Tibial artery (tissue), 4 donors: ENCODE measurements around the gene ADGRL2.

Experiments used
- DNase-seq, 2 donors: peaks; one replicate each; pipeline ENCODE4 v3.0.0-alpha.2; 2019
- H3K27ac ChIP-seq, 2 donors: fragments of 200-600 bp; sonication (generic) in 1 of 2; 1 replicate in 1 of 2; 2 replicates in 1 of 2; pipeline ENCODE4 v1.5.1; 2018 to 2019; ENCODE audit warnings: mild to moderate bottlenecking in 1 of 2
- H3K27me3 ChIP-seq, 2 donors: fragments of 200-600 bp; sonication (generic) in 1 of 2; one replicate each; pipeline versions ENCODE4 v1.5.1 to v1.6.0; 2016 to 2019
- H3K36me3 ChIP-seq, 3 donors: fragments of 200-600 bp; sonication (generic) in 2 of 3; one replicate each; pipeline ENCODE4 v1.5.1; 2016 to 2019; ENCODE audit warnings: mild to moderate bottlenecking in 2 of 3
- H3K4me1 ChIP-seq, 4 donors: fragments of 200-600 bp; sonication (generic) in 2 of 4; 1 replicate in 3 of 4; 2 replicates in 1 of 4; pipeline ENCODE4 v1.5.1; 2016 to 2019
- H3K4me3 ChIP-seq, 2 donors: fragments of 200-600 bp; sonication (generic) in 1 of 2; 1 replicate in 1 of 2; 2 replicates in 1 of 2; pipeline ENCODE4 v1.5.1; 2018 to 2019; ENCODE audit warnings: mild to moderate bottlenecking in 2 of 2
- H3K9me3 ChIP-seq, 3 donors: fragments of 200-600 bp; sonication (generic) in 1 of 3; one replicate each; pipeline ENCODE4 v1.5.1; 2016 to 2019
- CTCF ChIP-seq, 2 experiments: fragments of 200-600 bp in 1 of 2; fragments of 450-650 bp in 1 of 2; IDR thresholded peaks; one replicate each; pipeline ENCODE4 v1.5.1; 2017 to 2019; ENCODE audit warnings: antibody characterized with exemption in 2 of 2, mild to moderate bottlenecking in 1 of 2, moderate library complexity in 1 of 2
- intact Hi-C: fragments of 100-400 bp; cut with DNase I; formaldehyde crosslinking; loops from one replicate; pipeline ENCODE4 v1.15.0; 2023; ENCODE audit warnings: low total_unique reads

Gene ADGRL2

GRCh38 chr1:81978945-81979344 lies 178.2 kb downstream of the ADGRL2 start:
- intact Hi-C loops: no loop called here

GRCh38 chr1:81982523-81982922 lies 181.8 kb downstream of the ADGRL2 start:
- H3K4me3 ChIP-seq: no peak overlapping the region
- TF ChIP-seq CTCF (IDR thresholded peaks at IDR 0.05): no peak
- peaks cover 21 to 51% (median 25%) of the 10 kb centered on the region in 3 donors for H3K36me3 ChIP-seq
- DNase-seq: no peak
- intact Hi-C loops: no loop called here
- H3K27me3 ChIP-seq: no peaks in the 10 kb centered on the region
- no peak overlapping the region for H3K27ac ChIP-seq
- H3K9me3 ChIP-seq: no peaks in the 10 kb centered on the region
- H3K4me1 ChIP-seq: peaks cover 0 to 8% (median 0%) of the 10 kb centered on the region in 4 donors

More at GRCh38 chr1:81978945-81979344, 178.2 kb downstream of the ADGRL2 start:
- no peak overlapping the region for H3K4me3 ChIP-seq
- H3K27ac ChIP-seq: no peak overlapping the region
- H3K36me3 ChIP-seq: peaks cover 14 to 31% (median 20%) of the 10 kb centered on the region in 3 donors
- H3K9me3 ChIP-seq: no peaks in the 10 kb centered on the region
- DNase-seq: no peak
- TF ChIP-seq CTCF (IDR thresholded peaks at IDR 0.05): no peak
- H3K4me1 ChIP-seq: peaks cover 0 to 8% (median 0%) of the 10 kb centered on the region in 4 donors
- H3K27me3 ChIP-seq: no peaks in the 10 kb centered on the region

- no peak for TF ChIP-seq CTCF (IDR thresholded peaks at IDR 0.05)
- Histone ChIP-seq H3K4me1 (no peaks in the 10 kb centered on the region), H3K4me3 (no peak overlapping the region), H3K27me3 (no peaks in the 10 kb centered on the region), H3K27ac (no peak overlapping the region), H3K9me3 (no peaks in the 10 kb centered on the region), H3K36me3 (peaks cover 22 to 38% (median 24%) of the 10 kb centered on the region in 3 donors)
- intact Hi-C loops: no loop called here
- DNase-seq: no peak
Observed at GRCh38 chr1:81989524-81989923, 188.8 kb downstream of the ADGRL2 start.

- no peaks in the 10 kb centered on the region for H3K27me3 ChIP-seq
- no peak for TF ChIP-seq CTCF (IDR thresholded peaks at IDR 0.05)
- H3K4me3 ChIP-seq: no peak overlapping the region
- no peaks in the 10 kb centered on the region for H3K4me1 ChIP-seq
- DNase-seq: no peak
- intact Hi-C loops: no loop called here
- H3K9me3 ChIP-seq: no peaks in the 10 kb centered on the region
- peaks cover 15 to 31% (median 20%) of the 10 kb centered on the region in 3 donors for H3K36me3 ChIP-seq
- no peak overlapping the region for H3K27ac ChIP-seq
Observed at GRCh38 chr1:81990241-81990640, 189.5 kb downstream of the ADGRL2 start.

GRCh38 chr1:81998165-81998564 lies 197.4 kb downstream of the ADGRL2 start:
- Histone ChIP-seq H3K27me3 (no peaks in the 10 kb centered on the region), H3K4me3 (no peak overlapping the region), H3K4me1 (peaks cover 0 to 21% (median 6%) of the 10 kb centered on the region in 4 donors), H3K27ac (peak overlapping the region; percentile 23 to 60), H3K9me3 (no peaks in the 10 kb centered on the region), H3K36me3 (no peaks in the 10 kb centered on the region)
- TF ChIP-seq CTCF (IDR thresholded peaks at IDR 0.05): no peak
- DNase-seq: no peak
- intact Hi-C loops: no loop called here

GRCh38 chr1:81999364-81999763 lies 198.6 kb downstream of the ADGRL2 start:
- intact Hi-C loops: no loop called here
- no peak for DNase-seq
- TF ChIP-seq CTCF (IDR thresholded peaks at IDR 0.05): no peak

More at GRCh38 chr1:81999364-81999763, 198.6 kb downstream of the ADGRL2 start:
- H3K27ac ChIP-seq: no peak overlapping the region
- peaks cover 0 to 21% (median 6%) of the 10 kb centered on the region in 4 donors for H3K4me1 ChIP-seq
- H3K27me3 ChIP-seq: no peaks in the 10 kb centered on the region
- H3K4me3 ChIP-seq: no peak overlapping the region
- no peaks in the 10 kb centered on the region for H3K36me3 ChIP-seq
- H3K9me3 ChIP-seq: no peaks in the 10 kb centered on the region
